HG03175 (cell line): Measurements from ENCODE around the gene PRKAG2.
"Not testable (repeated sequence)": the region's sequence is repeated elsewhere in the genome, so short reads cannot be mapped to it uniquely, and the experiment has no call there.

Source experiments
- ATAC-seq: cut with Tn5 transposase; IDR thresholded peaks from one replicate; pipeline ENCODE4 v1.9.1; 2021; ENCODE audit warnings: mild to moderate bottlenecking, moderate library complexity; ENCODE audit not compliant: unreplicated experiment

PRKAG2 gene

DNA sequence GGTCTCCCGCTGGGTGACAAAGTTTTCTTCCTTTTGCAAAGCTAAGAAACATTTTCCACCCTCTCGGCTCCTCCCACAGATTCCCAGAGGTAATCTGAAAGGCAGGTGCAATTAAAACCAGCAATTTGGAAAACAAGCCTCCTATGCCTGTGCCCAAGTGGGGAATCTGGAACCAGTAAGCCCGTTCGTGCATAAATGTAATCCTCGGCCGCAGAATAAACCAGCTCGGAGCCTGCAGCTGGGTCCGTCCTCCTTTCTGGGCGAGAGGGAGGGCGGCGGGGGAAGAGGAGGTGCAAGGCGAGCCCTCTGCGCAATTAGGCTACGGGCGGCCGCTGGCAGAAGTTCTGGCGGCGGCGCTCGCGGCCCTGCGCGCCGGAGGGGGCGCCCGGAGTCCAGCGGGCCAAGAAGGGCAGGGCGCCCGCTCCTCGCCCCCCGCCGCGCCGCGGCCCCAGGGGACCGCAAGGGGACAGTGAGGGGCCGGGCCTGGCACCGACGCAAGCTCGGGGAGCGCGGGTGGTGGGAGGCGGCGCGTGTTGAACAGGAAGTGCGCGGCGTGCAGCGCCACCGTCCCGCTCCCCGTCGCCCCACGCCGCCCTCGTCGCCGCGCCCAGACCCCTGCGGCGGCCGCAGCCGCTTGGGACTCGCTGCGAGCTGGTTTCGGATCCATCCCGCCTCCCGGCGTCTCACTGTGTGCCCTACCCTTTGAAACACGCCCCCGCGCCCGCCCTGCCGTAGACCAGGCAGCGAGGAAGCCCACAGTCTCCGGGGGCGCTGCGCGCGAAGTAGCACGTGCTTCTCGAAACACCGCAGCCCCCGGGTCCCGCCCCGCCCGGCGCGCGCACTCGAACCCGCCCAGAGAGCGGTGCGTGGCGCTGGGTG, at the start of gene PRKAG2:
PRKAG2 (minus strand) TSS at position 217 of the 879 bp plus-strand sequence. CDS start 495 bp downstream, outside the sequence.
- ATAC-seq: peak; percentile 58

DNA sequence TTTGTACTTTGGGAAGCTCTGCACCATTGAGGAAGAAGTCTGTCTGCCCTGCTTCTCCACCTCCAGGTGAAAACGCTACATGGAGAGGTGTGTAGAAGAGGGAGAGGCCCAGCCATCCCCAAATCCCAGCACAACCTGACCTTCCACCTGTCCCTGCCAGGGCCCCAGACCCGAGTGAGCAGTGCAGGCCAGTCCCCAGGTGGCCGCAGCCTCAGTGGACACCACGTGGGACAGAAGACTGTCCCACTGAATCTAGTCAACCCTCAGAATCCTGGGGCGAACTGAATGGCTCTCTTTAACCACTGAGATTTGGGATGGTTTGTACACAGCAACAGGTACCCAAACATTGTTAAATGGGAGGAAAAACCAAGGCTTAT, 49.4 kb upstream of the PRKAG2 start:
- ATAC-seq: no peak

DNA sequence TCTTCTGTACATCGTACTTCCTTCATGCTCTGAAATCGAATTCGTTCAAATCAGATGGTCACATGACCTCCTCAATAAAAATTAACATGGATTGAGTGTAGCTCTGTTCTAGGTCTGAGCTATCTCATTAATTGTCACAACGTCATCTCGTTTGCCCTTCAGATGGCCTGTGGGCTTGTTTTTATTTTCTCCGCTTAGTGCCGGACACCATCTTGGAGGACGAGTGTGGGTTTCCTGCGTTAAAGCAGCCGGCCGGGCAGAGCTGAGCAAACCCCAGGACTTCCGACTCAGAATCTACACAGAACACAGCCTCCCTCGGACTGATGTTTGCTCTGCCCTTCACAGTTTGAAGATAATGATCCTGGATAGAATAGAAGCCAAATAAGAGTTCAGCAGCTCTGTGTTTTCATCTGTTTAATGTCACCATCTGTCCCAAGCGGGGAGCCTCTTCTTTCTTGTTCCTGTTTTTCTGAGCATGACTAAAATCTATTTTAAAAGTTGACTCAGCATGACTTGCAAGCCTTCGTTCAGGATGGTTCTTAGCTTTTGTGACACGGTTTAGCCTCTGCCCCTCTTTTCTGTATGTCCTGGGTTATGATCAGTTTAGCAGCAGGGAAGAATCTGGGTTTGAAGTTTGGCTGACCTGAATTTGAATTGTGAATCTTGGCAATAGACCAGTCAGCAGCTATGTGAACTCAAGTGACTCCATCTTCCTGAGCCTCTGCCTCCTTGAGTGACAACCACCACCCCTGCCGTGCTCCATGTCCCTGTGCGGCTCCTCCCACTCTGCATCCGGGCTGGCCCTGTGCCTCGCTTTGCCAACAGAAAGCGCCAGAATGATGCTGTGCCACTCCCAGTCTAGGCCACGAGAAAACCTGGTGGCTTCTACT, 48.8 kb upstream of the PRKAG2 start:
- ATAC-seq: peak; percentile 67

DNA sequence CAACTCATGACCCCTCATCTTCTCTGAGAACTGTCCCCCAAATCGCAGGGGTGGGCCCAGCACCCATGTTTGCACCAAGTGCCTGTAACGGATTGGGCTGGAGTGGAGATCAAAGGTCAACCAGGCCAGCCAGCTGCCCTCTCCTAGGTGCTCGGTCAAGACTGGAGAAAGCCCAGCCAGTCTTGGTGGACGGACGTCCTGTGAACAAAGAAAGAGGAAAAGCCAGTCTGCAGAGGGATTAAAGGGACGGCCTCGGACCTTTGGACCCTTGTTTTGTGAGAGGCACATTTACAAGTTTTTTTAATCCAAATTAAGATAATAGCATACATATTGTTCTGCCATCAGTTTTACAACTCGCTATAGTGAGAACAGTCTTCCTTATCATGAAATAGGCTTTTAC, 47.6 kb upstream of the PRKAG2 start:
- no peak for ATAC-seq

DNA sequence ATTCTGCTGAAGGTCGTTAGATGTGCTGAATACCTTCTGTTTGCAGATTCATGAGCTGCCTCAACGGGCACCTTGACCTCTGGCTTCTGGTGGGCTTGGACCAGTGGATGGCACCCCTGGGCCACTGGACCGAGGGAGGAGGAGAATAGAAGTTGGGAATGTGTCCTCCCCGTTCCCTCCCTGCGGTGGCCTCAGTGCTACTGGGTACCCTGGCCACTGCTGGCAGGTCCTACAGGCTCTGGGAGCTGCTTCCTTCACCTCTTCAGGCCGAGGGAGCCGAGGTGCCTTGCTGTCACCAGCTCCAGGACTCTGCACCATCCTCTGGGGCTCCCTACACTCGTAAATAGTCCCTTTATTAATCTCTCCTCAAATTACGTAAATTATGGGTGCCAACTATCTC, 47.1 kb upstream of the PRKAG2 start:
- no peak for ATAC-seq

DNA sequence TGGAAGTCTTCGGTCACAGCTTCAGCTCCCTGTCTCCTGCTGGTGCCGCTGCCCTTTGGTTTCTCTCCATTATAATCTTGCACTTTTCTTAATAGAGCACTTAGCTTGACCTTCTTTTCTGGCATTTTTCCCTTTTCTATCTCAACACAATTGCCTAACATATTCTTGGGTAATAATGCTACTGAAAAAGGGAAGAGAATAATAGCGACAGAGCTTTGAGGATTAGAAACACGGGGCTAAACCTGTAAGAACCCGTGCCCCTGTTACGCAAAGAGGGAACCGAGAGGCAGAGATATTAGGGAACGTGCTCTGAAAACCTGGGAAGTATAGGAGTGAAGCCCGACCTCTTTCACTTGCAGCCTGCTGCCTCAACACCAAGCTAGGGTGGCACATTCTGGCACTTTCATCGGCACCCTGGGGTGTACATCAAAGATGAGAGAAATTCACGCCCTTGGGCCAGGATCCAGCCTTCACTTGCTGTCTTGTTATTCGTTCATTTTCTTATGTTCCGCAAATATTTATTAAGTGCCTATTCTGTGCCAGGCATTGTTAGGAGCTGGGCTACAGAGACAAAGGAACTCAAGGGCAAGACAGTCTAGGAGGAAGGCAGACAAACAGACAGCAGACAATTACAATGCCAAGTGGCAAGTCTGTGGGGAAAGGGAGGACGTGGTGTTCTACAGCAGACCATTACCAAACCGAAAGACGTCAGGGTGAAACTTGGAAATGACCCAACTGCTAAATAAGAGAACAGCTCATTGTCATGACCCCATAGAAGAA, 46.4 kb upstream of the PRKAG2 start:
- ATAC-seq: no peak

DNA sequence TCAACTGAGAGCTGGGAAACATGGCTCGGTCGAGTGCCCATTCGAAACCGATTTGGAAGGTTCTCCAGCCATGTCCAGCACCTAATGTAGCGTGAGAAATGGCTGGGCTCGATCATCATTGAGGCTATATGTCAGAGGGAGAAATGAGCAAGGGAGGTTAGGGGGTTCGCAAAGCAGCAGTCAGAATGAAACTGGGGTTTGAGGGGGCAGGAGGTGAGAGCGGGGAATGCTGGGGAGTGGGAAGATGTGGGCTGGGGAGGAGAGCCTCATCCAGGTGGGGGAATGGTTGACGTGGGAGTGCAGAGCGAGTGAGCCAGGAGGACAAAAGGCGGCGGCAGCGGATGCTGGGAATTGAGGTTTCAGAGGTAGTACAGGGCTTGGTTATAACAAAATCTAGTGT, 44.5 kb upstream of the PRKAG2 start:
- no peak for ATAC-seq

DNA sequence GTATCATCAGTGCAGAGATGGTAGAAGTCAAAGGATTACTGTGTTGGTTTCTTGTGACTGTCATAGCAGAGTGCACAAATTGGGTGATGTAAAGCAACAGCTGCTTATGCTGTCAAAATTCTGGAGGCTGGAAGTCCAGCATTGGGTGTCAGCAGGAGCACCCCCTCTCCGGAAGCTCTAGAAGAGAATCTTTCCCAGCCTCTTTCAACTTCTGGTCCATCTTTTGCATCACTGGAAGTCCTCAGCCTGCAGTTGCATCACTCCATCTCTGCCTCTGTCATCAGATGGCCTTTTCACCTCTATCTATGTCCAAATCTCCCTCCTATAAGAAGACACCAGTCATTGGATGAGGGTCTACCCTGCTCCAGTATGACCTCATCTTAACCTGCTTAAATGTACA, 43.6 kb upstream of the PRKAG2 start:
- ATAC-seq: no peak

DNA sequence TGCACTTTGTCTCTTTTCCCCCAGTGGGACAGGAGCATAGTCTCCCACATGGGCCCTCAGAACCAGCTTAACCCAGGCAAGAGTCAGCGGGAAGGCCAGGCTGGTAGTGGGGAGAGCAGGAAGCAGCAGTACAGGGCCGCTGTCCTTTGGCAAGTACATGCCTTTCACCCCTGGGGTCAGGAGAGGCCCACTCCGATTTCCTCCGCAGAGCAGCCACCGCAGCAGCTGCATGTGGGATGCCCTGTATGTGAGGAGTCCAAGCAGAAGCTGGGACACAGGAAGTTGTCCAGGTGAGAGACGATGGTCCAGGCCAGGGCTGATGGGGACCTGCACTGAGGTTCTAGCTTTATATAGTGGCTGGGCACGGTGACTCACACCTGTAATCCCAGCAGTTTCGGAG, 42.7 kb upstream of the PRKAG2 start:
- ATAC-seq: no peak

DNA sequence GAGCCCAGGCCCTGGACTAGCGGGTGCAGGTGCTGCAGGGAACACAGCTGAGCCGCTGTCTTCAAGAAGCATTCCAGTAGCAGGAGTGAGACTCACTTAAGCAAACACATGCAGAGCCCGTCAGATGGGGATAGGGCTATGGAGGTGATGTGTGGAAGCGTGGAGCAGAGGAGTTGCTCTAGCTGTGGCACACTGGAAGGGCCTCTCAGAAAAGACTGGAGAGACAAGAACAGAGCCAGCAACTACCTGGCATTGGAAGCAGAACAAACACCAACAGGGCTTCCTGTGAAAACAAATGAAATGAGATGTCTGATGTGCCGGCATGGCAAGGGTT, 41.6 kb upstream of the PRKAG2 start:
- no peak for ATAC-seq

DNA sequence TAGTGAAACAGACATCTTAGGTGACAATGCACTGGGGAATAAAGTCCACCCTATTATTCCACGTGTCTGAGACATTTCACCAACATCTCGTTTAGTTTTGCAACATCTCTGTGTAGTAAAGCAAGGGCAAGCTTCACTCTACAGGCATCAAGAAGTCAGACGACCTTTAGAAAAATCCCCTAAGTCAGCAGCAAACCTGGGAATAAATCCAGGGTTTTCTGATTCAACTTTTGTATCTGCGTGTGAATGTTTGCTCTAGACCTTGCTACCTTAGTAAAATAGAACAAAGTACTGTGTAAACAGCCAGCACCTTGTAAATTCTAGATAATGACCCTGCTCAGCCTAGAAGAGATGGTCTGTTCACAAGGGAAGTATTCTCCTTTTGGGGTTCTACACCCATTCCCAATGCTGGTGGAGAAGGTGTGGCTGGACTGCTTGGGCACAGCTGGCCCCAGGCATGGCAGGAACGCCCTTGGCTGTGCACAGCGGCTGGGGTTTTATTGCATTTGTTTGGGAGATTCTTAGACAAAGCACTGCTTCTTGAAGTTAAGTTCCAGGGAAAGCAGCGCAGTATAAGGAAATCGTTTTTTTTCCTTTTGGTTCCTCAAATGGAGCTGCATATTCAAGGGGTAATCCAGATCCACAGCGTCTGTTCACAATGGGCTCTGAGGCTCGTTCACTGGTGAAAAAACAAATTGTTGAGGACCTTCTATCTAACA, 41.0 kb upstream of the PRKAG2 start:
- no peak for ATAC-seq

DNA sequence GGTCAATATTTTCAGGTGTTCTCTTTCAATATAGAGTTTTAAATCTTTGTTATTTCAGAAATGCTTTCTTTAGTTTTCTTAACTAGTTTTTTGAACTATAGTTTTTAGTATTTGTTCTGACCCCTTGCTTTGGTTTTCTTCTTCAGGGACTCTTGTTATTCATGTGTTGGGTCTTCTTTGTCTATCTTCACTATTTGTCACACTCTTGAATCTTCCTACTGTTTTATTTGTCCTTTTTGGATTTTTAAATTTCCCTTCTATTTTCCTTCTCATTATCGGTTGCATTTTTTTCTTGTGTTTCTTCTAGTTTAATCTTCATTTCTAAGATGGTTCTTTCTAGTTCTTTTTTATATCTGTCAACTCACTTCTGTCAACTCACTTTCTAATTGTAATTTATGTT, 37.1 kb upstream of the PRKAG2 start:
- no peak for ATAC-seq

DNA sequence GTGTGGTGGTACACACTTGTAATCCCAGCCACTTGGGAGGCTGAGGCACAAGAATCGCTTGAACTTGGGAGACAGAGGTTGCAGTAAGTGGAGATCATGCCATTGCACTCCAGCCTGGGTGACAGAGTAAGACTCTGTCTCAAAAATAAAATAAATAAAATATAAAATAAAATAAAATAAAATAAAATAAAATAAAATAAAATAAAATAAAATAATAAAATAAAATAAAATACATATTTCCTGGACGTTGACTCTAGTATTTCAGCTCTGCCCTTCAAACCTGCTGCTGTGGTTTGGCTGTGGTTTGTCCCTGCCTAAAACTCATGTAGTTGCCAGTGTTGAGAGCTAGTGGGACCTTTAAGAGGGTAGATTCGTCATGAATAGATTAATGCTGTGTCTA, 33.7 kb upstream of the PRKAG2 start:
- ATAC-seq: not testable (repeated sequence)

DNA sequence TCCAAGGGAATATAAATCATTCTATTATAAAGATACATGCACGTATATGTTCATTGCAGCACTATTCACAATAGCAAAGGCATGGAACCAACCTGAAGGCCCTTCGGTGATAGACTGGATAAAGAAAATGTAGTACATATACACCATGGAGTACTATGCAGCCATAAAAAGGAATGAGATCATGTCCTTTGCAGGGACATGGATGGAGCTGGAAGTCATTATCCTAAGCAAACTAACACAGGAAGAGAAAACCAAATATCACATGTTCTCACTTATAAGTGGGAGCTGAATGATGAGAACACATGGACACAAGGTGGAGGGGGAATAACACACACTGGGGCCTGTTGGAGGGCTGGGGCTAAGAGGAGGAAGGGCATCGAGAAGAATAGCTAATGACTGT, 30.2 kb upstream of the PRKAG2 start:
- not testable (repeated sequence) for ATAC-seq

DNA sequence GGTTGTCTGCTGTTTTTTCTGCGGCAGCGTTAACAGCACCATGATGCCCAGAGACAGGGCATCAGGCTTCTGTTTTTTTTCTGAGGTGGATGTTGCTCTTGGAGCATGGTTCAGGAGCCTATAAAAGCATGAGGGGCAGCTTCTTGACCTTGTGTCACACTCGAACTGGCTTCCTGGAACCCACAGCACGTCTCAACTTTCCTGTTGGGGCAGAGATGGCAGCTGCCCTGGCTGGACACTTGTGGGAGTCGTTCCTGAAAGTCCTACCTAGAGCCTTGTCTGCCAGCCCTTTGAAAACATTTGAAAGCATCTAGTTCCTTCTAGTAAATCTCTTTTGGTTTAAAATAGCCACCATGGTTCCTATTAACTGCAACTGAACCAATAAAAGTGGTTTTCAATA, 28.9 kb upstream of the PRKAG2 start:
- ATAC-seq: no peak

DNA sequence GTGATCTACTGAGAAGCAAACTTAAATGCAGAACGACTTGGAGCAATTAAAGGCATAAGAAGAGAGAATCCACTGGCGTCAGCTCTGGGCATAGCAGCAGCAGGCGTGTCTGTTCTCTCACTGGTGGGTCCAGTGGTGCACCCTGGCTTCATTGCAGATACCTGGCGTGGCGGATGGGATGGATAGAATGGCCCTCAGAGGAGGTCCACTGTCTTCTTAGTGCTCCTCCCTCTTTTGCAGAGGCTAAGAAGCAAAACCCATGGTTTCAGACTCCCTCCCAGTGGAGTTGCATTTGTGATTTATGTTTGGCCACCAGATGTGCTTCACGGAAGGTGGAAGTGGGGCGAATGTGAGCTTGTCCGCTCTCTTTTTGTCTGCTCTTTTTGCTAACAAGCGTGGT, 28.4 kb upstream of the PRKAG2 start:
- ATAC-seq: no peak

DNA sequence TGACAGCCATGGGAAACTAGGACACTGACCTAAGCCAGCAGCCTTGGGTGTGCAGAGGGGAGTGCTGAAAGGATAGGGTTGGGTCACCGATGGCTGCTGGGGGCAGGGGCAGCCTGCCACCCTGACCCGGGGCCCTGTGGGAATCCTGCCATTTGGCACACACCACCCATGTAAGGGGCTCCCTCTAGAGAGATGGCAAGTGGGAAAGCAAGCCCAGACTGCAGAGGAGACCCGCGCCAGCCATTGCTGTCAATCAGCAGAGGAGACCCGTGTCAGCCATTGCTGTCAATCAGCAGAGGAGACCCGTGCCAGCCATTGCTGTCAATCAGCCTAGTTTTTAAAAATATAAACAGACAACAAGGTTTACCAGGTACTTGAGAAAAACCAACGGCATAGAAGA, 27.4 kb upstream of the PRKAG2 start:
- ATAC-seq: no peak

DNA sequence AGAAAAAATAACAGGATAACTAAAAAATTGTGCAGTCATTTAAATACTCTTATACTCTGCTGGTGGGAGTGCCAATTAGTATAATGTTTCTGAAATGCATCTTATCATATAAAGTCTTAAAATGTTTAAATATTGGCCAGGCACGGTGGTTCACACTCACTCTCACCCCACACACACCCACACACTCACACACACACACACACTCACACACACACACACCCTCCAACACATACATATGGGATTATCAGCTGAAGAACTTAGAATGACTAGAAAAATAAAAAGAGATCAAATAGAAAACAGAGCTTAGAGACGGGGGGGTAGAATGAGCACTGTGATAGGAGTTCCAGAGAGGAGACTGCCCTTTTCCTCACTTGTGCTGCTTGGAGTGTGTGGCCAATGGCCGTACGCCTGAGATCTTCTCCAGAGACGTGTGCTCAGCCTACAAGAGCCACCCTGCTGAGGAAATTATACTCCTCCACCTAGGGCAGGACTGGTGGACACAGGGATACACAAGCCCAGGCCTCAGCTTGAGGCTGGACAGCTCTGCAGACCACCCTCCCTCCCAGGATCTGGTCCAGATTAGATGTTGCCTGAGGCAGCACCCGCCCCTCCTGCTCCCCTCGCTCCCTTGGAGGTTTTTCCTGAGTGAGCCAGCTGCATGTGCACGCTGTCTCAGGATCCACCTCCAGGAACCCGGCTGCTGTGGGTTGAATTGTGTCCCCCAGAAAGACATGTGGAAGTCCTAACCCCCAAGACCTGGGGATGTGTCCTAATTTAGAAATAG, 26.5 kb upstream of the PRKAG2 start:
- ATAC-seq: no peak

DNA sequence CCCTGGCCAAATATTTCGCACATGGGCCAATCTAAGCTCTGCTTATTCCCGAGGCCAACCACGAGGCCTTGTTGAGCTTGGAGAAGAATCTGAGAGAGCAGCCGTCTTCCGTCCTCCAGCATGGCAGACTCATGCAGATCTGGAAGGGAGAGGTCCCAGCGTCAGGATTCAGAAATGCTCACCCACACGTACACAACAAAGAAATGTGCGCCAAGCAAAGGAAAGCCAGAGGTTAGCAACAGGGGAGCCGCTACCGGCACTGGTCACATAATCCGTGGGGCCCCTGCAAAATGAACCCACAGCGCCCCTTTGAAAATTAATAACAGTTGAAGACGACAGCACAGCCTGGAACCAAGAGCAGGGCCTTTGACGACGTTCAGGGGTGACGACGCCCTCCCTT, 25.4 kb upstream of the PRKAG2 start:
- ATAC-seq: no peak

DNA sequence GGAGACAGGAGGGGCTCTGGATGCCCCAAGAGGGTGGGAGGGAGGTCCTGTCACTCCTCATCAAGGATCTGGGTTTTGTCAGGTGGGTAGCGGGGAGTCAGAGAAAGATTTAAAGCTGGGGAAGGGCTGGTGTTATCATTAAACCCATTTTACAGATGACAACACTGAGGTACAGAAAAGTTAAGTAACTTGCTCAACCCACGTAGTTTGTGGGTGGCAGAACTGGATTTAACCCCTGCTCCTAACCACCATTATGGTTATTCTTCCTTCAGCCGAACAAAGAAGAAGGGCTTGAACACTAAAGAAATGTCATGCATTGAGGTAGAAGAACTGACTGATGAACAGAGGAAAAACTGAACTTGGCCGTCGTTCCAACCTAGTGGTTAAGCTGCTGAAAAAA, 24.9 kb upstream of the PRKAG2 start:
- ATAC-seq: no peak
